Measurements from ENCODE around the gene ARHGEF7. TPM values are rescaled to one million over a fixed set of nuclear protein-coding genes. Genes with fewer than 3 reads are reported as not detected.

The ARHGEF7 gene
- total RNA-seq, 2 donors from 2014 or later, result 55.1 to 64.4 TPM

- Mint-ChIP-seq H3K27ac (no peak overlapping the region), H3K27me3 (ENCODE audit: low read depth) (no peaks in the 10 kb centered on the region), H3K4me1 (ENCODE audit: low read depth) (no peaks in the 10 kb centered on the region), H3K36me3 (ENCODE audit: insufficient read depth in 2 of 2) (peaks cover 2 to 27% of the 10 kb centered on the region in 2 donors), H3K9me3 (no peaks in the 10 kb centered on the region), H3K4me3 (no peak overlapping the region)
- ATAC-seq (replicated peaks in 1 of 2), result no peak
- no peak for DNase-seq
These were observed 168.3 kb downstream of the ARHGEF7 start for GRCh38 chr13:111283457-111283856.

- no peak for ATAC-seq (replicated peaks in 1 of 2)
These were observed 168.9 kb downstream of the ARHGEF7 start for GRCh38 chr13:111283991-111284390.

GRCh38 chr13:111284565-111284964 lies 169.5 kb downstream of the ARHGEF7 start:
- Mint-ChIP-seq H3K27me3 (ENCODE audit: low read depth) (no peaks in the 10 kb centered on the region), H3K4me3 (no peak overlapping the region), H3K4me1 (ENCODE audit: low read depth) (no peaks in the 10 kb centered on the region), H3K27ac (no peak overlapping the region), H3K36me3 (ENCODE audit: insufficient read depth in 2 of 2) (peaks cover 2 to 27% of the 10 kb centered on the region in 2 donors), H3K9me3 (no peaks in the 10 kb centered on the region)
- DNase-seq, result no peak
- no peak for ATAC-seq (replicated peaks in 1 of 2)

More at GRCh38 chr13:111283991-111284390, 168.9 kb downstream of the ARHGEF7 start:
- no peaks in the 10 kb centered on the region for H3K9me3 Mint-ChIP-seq
- DNase-seq, result no peak
- no peaks in the 10 kb centered on the region for H3K27me3 Mint-ChIP-seq (ENCODE audit: low read depth)
- no peak overlapping the region for H3K4me3 Mint-ChIP-seq
- no peaks in the 10 kb centered on the region for H3K4me1 Mint-ChIP-seq (ENCODE audit: low read depth)
- H3K36me3 Mint-ChIP-seq (ENCODE audit: insufficient read depth in 2 of 2), result peaks cover 2 to 27% of the 10 kb centered on the region in 2 donors
- H3K27ac Mint-ChIP-seq, result no peak overlapping the region

- Mint-ChIP-seq H3K4me1 (ENCODE audit: low read depth) (no peaks in the 10 kb centered on the region), H3K36me3 (ENCODE audit: insufficient read depth in 2 of 2) (peaks cover 2 to 24% of the 10 kb centered on the region in 2 donors), H3K27ac (no peak overlapping the region), H3K27me3 (ENCODE audit: low read depth) (no peaks in the 10 kb centered on the region), H3K4me3 (no peak overlapping the region), H3K9me3 (no peaks in the 10 kb centered on the region)
- no peak for ATAC-seq (replicated peaks in 1 of 2)
- DNase-seq, result no peak
These were observed 171.1 kb downstream of the ARHGEF7 start for GRCh38 chr13:111286162-111286561.

GRCh38 chr13:111286749-111287148 lies 171.6 kb downstream of the ARHGEF7 start:
- Mint-ChIP-seq H3K36me3 (ENCODE audit: insufficient read depth in 2 of 2) (peaks cover 2 to 20% of the 10 kb centered on the region in 2 donors), H3K4me1 (ENCODE audit: low read depth) (no peaks in the 10 kb centered on the region), H3K4me3 (no peak overlapping the region), H3K27ac (no peak overlapping the region), H3K9me3 (no peaks in the 10 kb centered on the region), H3K27me3 (ENCODE audit: low read depth) (no peaks in the 10 kb centered on the region)
- ATAC-seq (replicated peaks in 1 of 2) (no peak), DNase-seq (no peak)

- Mint-ChIP-seq H3K4me1 (ENCODE audit: low read depth) (no peaks in the 10 kb centered on the region), H3K27me3 (ENCODE audit: low read depth) (no peaks in the 10 kb centered on the region), H3K4me3 (no peak overlapping the region), H3K27ac (no peak overlapping the region), H3K9me3 (no peaks in the 10 kb centered on the region), H3K36me3 (ENCODE audit: insufficient read depth in 2 of 2) (peaks cover 4 to 23% of the 10 kb centered on the region in 2 donors)
- no peak for ATAC-seq (replicated peaks in 1 of 2)
- no peak for DNase-seq
These were observed 172.1 kb downstream of the ARHGEF7 start for GRCh38 chr13:111287201-111287600.

GRCh38 chr13:111288276-111288675 lies 173.2 kb downstream of the ARHGEF7 start:
- Mint-ChIP-seq H3K4me1 (ENCODE audit: low read depth) (no peaks in the 10 kb centered on the region), H3K4me3 (no peak overlapping the region), H3K27ac (no peak overlapping the region), H3K9me3 (no peaks in the 10 kb centered on the region), H3K27me3 (ENCODE audit: low read depth) (no peaks in the 10 kb centered on the region), H3K36me3 (ENCODE audit: insufficient read depth in 2 of 2) (peaks cover 7 to 23% of the 10 kb centered on the region in 2 donors)
- ATAC-seq (replicated peaks in 1 of 2) (no peak), DNase-seq (no peak)

- ATAC-seq (replicated peaks in 1 of 2), result no peak
- no peak overlapping the region for H3K27ac Mint-ChIP-seq
- H3K9me3 Mint-ChIP-seq, result no peaks in the 10 kb centered on the region
These were observed 174.1 kb downstream of the ARHGEF7 start for GRCh38 chr13:111289251-111289650.

GRCh38 chr13:111291908-111292307 lies 176.8 kb downstream of the ARHGEF7 start:
- Mint-ChIP-seq H3K9me3 (no peaks in the 10 kb centered on the region), H3K36me3 (ENCODE audit: insufficient read depth in 2 of 2) (peaks cover 4 to 5% of the 10 kb centered on the region in 2 donors), H3K4me1 (ENCODE audit: low read depth) (no peaks in the 10 kb centered on the region), H3K27me3 (ENCODE audit: low read depth) (no peaks in the 10 kb centered on the region), H3K27ac (no peak overlapping the region), H3K4me3 (no peak overlapping the region)
- DNase-seq, result no peak
- no peak for ATAC-seq (replicated peaks in 1 of 2)

More at GRCh38 chr13:111289251-111289650, 174.1 kb downstream of the ARHGEF7 start:
- Mint-ChIP-seq H3K36me3 (ENCODE audit: insufficient read depth in 2 of 2) (peaks cover 4 to 15% of the 10 kb centered on the region in 2 donors), H3K4me1 (ENCODE audit: low read depth) (no peaks in the 10 kb centered on the region), H3K27me3 (ENCODE audit: low read depth) (no peaks in the 10 kb centered on the region), H3K4me3 (no peak overlapping the region)
- DNase-seq, result no peak

- DNase-seq (no peak), ATAC-seq (replicated peaks in 1 of 2) (no peak)
- H3K9me3 Mint-ChIP-seq, result no peaks in the 10 kb centered on the region
- H3K4me3 Mint-ChIP-seq, result no peak overlapping the region
- H3K36me3 Mint-ChIP-seq (ENCODE audit: insufficient read depth in 2 of 2), result peaks cover 3 to 4% of the 10 kb centered on the region in 2 donors
- H3K4me1 Mint-ChIP-seq (ENCODE audit: low read depth), result no peaks in the 10 kb centered on the region
- no peak overlapping the region for H3K27ac Mint-ChIP-seq
- H3K27me3 Mint-ChIP-seq (ENCODE audit: low read depth), result no peaks in the 10 kb centered on the region
These were observed 177.8 kb downstream of the ARHGEF7 start for GRCh38 chr13:111292710-111293485.

GRCh38 chr13:111295886-111296285 lies 180.8 kb downstream of the ARHGEF7 start:
- Mint-ChIP-seq H3K36me3 (ENCODE audit: insufficient read depth in 2 of 2) (peaks cover 3 to 4% of the 10 kb centered on the region in 2 donors), H3K4me3 (no peak overlapping the region), H3K27me3 (ENCODE audit: low read depth) (no peaks in the 10 kb centered on the region), H3K27ac (no peak overlapping the region), H3K9me3 (no peaks in the 10 kb centered on the region), H3K4me1 (ENCODE audit: low read depth) (no peaks in the 10 kb centered on the region)
- no peak for DNase-seq
- no peak for ATAC-seq (replicated peaks in 1 of 2)

- Mint-ChIP-seq H3K27me3 (ENCODE audit: low read depth) (no peaks in the 10 kb centered on the region), H3K9me3 (no peaks in the 10 kb centered on the region), H3K4me3 (no peak overlapping the region), H3K36me3 (ENCODE audit: insufficient read depth in 2 of 2) (peaks cover 4 to 6% of the 10 kb centered on the region in 2 donors), H3K4me1 (ENCODE audit: low read depth) (no peaks in the 10 kb centered on the region), H3K27ac (no peak overlapping the region)
- DNase-seq (no peak), ATAC-seq (replicated peaks in 1 of 2) (no peak)
These were observed 181.3 kb downstream of the ARHGEF7 start for GRCh38 chr13:111296417-111296816.

GRCh38 chr13:111298214-111298975 lies 183.3 kb downstream of the ARHGEF7 start:
- no peak overlapping the region for H3K4me3 Mint-ChIP-seq
- H3K27me3 Mint-ChIP-seq (ENCODE audit: low read depth), result no peaks in the 10 kb centered on the region
- DNase-seq, result no peak
- peaks cover 3 to 13% of the 10 kb centered on the region in 2 donors for H3K36me3 Mint-ChIP-seq (ENCODE audit: insufficient read depth in 2 of 2)
- no peaks in the 10 kb centered on the region for H3K9me3 Mint-ChIP-seq
- ATAC-seq (replicated peaks in 1 of 2), result no peak
- H3K27ac Mint-ChIP-seq, result no peak overlapping the region
- no peaks in the 10 kb centered on the region for H3K4me1 Mint-ChIP-seq (ENCODE audit: low read depth)
